Astrocyte of the spinal cord (primary cell): ENCODE data around the gene PKP4.

Source experiments
- DNase-seq: peaks from one replicate; pipeline ENCODE4 v3.0.0; 2011; ENCODE audit warnings: low read depth, low spot score
- H3K4me3 ChIP-seq: 2 replicates; pipeline ENCODE4 v1.5.1; 2011; ENCODE audit warnings: low read depth, mild to moderate bottlenecking, low read length, moderate library complexity
- in situ Hi-C: cut with HindIII; loops from 2 replicates; pipeline ENCODE4 v1.10.0; 2017; ENCODE audit warnings: low sequenced_read_pairs
- TF ChIP-seq, protein P1 (sequence below): IDR thresholded peaks from 2 replicates; pipeline ENCODE4 v1.5.1; 2012; ENCODE audit warnings: low read depth, mild to moderate bottlenecking, low read length, inconsistent platforms

The PKP4 gene

GRCh38 chr2:158510887-158511286, 54.1 kb downstream of the PKP4 start:
- in situ Hi-C loops: no loop called here
- no peak overlapping the region for H3K4me3 ChIP-seq
- no peak for DNase-seq
- TF ChIP-seq, protein P1, sequence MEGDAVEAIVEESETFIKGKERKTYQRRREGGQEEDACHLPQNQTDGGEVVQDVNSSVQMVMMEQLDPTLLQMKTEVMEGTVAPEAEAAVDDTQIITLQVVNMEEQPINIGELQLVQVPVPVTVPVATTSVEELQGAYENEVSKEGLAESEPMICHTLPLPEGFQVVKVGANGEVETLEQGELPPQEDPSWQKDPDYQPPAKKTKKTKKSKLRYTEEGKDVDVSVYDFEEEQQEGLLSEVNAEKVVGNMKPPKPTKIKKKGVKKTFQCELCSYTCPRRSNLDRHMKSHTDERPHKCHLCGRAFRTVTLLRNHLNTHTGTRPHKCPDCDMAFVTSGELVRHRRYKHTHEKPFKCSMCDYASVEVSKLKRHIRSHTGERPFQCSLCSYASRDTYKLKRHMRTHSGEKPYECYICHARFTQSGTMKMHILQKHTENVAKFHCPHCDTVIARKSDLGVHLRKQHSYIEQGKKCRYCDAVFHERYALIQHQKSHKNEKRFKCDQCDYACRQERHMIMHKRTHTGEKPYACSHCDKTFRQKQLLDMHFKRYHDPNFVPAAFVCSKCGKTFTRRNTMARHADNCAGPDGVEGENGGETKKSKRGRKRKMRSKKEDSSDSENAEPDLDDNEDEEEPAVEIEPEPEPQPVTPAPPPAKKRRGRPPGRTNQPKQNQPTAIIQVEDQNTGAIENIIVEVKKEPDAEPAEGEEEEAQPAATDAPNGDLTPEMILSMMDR: no peak

- TF ChIP-seq, protein P1: no peak
- in situ Hi-C loops: no loop called here
- DNase-seq: no peak
- no peak overlapping the region for H3K4me3 ChIP-seq
These were observed 55.0 kb downstream of the PKP4 start for GRCh38 chr2:158511706-158512105.

GRCh38 chr2:158512323-158512722, 55.6 kb downstream of the PKP4 start:
- TF ChIP-seq, protein P1: no peak
- in situ Hi-C loops: no loop called here
- no peak for DNase-seq
- no peak overlapping the region for H3K4me3 ChIP-seq

GRCh38 chr2:158513841-158514240, 57.1 kb downstream of the PKP4 start:
- TF ChIP-seq, protein P1: no peak
- H3K4me3 ChIP-seq: no peak overlapping the region
- DNase-seq: no peak
- in situ Hi-C loops: no loop called here

GRCh38 chr2:158518084-158518483, 61.3 kb downstream of the PKP4 start:
- TF ChIP-seq, protein P1: no peak
- DNase-seq: no peak
- H3K4me3 ChIP-seq: no peak overlapping the region
- in situ Hi-C loops: no loop called here

- TF ChIP-seq, protein P1: no peak
- in situ Hi-C loops: no loop called here
- no peak overlapping the region for H3K4me3 ChIP-seq
- DNase-seq: no peak
These were observed 62.7 kb downstream of the PKP4 start for GRCh38 chr2:158519481-158519880.
